K562 (cell line): ENCODE measurements around the gene VDR. TPM values are rescaled to one million over a fixed set of nuclear protein-coding genes. Genes with fewer than 3 reads are reported as not detected.
A peak's percentile ranks its signal among the peaks of the same experiment; 100 is the strongest.

Source experiments
- CEBPG ChIP-seq, 3 experiments: fragments of 200-800 bp in 1 of 3; sonication (Bioruptor generic) in 1 of 3; sonication (generic) in 1 of 3; formaldehyde crosslinking in 1 of 3; IDR thresholded peaks in 2 of 3; conservative IDR thresholded peaks in 1 of 3; 2 replicates each; pipeline versions ENCODE4 v1.6.1 to v1.8.0; 2016 to 2022; ENCODE audit warnings: missing compliant biosample characterization in 2 of 3, missing genetic modification characterization in 2 of 3, mild to moderate bottlenecking in 1 of 3, missing genetic modification reagents in 1 of 3
- CHCHD3 ChIP-seq: fragments of 250-450 bp; sonication (Bioruptor Pico); IDR thresholded peaks from 2 replicates; pipeline ENCODE4 v2.1.2; 2022; ENCODE audit warnings: mild to moderate bottlenecking
- KDM4B ChIP-seq, 2 experiments: fragments of 450-650 bp in 1 of 2; sonication (generic) in 1 of 2; IDR thresholded peaks; 2 replicates each; pipeline ENCODE4 v1.6.1; 2016 to 2017; ENCODE audit warnings: borderline replicate concordance in 2 of 2, antibody characterized with exemption in 1 of 2, low read depth in 1 of 2, mild to moderate bottlenecking in 1 of 2
- NFE2 ChIP-seq: IDR thresholded peaks from 2 replicates; pipeline ENCODE4 v1.6.1; 2014; ENCODE audit warnings: antibody characterized with exemption, low read depth
- PKNOX1 ChIP-seq: fragments of 450-650 bp; IDR thresholded peaks from 2 replicates; pipeline ENCODE4 v1.6.1; 2016
- RAD21 ChIP-seq, 2 experiments: fragments of 250-450 bp in 1 of 2; fragments of 450-650 bp in 1 of 2; sonication (Bioruptor Pico) in 1 of 2; formaldehyde crosslinking in 1 of 2; IDR thresholded peaks in 1 of 2; conservative IDR thresholded peaks in 1 of 2; 2 replicates each; pipeline versions ENCODE4 v1.4.0 to v1.8.0; 2020 to 2022; ENCODE audit warnings: mild to moderate bottlenecking in 2 of 2, moderate library complexity in 1 of 2
- RBM15 ChIP-seq: fragments of 200-400 bp; formaldehyde crosslinking; IDR thresholded peaks from 2 replicates; pipeline ENCODE4 v1.6.1; 2018; ENCODE audit warnings: mild to moderate bottlenecking, low read length, moderate library complexity; ENCODE audit not compliant: insufficient read depth
- RFX5 ChIP-seq: IDR thresholded peaks from 2 replicates; pipeline ENCODE4 v1.6.1; 2011; ENCODE audit warnings: low read depth, mild to moderate bottlenecking, improper control_type of control experiment, low read length
- polyA plus RNA-seq, 8 experiments: library from polyadenylated mRNA; depleted of rRNA in 4 of 8; stranded (reverse) in 5 of 8; unstranded in 3 of 8; fragments of >200 nt; fragmentation: Nextera tagmentation in 2 of 8; fragmentation: Illumina TruSeq in 1 of 8; extraction: Ambion mirVana in 2 of 8; extraction: Trizol in 1 of 8; gene quantifications; 2 replicates each; pipeline versions ENCODE4 v1.2.1 to v1.2.3, GENCODE V29; 2011 to 2014; ENCODE audit warnings: inconsistent platforms in 1 of 8, missing spikeins in 1 of 8
- total RNA-seq, 7 experiments: library from RNA; depleted of rRNA in 6 of 7; stranded (reverse); fragments of >200 nt in 6 of 7; fragmentation: Illumina TruSeq in 2 of 7; extraction: Trizol in 2 of 7; gene quantifications; 2 replicates each; pipeline versions ENCODE4 v1.2.1 to v1.2.3, GENCODE V29; 2011 to 2021; ENCODE audit warnings: low replicate concordance in 1 of 7
- TF ChIP-seq, protein P1 (sequence below): fragments of 450-650 bp; IDR thresholded peaks from 2 replicates; pipeline ENCODE4 v1.6.1; 2016; ENCODE audit warnings: mild to moderate bottlenecking, moderate library complexity

Gene VDR
- total and polyA plus RNA-seq, 9 of the 15 experiments (the other 6 are each of a cell fraction or from before 2014, with no cell fraction given), result 0.61 to 4.8 (median 2.0) TPM

DNA sequence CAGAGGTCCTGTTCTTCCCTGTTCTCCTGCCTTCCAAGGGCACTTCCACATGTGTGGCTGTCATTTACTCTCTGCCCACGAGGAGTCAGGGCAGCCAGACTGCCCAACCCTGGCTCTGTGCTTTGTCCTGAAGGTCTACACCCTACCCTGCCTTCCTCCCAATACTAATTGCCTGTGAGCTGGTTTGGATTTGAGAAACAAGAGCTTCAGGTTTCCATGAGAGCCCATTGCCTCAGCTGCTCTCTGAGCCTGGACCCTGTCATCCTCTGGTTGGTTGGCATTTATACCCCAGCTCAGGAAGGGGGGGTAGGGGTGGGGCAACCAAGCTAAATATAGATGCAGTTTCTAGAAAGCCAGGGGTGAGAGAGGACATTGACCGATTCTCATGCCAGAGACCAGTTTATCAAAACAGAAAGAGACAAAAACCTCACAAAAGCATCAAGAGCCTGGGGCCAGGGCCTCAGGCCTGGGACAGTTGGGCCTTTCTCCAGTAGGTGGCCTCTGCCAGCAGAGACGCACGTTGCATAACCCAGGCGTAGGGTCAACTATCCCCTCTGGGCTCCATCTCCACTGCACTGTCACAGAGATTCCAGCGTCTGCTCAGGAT, 34.5 kb downstream of the VDR start (continued):
- TF ChIP-seq, protein P1, sequence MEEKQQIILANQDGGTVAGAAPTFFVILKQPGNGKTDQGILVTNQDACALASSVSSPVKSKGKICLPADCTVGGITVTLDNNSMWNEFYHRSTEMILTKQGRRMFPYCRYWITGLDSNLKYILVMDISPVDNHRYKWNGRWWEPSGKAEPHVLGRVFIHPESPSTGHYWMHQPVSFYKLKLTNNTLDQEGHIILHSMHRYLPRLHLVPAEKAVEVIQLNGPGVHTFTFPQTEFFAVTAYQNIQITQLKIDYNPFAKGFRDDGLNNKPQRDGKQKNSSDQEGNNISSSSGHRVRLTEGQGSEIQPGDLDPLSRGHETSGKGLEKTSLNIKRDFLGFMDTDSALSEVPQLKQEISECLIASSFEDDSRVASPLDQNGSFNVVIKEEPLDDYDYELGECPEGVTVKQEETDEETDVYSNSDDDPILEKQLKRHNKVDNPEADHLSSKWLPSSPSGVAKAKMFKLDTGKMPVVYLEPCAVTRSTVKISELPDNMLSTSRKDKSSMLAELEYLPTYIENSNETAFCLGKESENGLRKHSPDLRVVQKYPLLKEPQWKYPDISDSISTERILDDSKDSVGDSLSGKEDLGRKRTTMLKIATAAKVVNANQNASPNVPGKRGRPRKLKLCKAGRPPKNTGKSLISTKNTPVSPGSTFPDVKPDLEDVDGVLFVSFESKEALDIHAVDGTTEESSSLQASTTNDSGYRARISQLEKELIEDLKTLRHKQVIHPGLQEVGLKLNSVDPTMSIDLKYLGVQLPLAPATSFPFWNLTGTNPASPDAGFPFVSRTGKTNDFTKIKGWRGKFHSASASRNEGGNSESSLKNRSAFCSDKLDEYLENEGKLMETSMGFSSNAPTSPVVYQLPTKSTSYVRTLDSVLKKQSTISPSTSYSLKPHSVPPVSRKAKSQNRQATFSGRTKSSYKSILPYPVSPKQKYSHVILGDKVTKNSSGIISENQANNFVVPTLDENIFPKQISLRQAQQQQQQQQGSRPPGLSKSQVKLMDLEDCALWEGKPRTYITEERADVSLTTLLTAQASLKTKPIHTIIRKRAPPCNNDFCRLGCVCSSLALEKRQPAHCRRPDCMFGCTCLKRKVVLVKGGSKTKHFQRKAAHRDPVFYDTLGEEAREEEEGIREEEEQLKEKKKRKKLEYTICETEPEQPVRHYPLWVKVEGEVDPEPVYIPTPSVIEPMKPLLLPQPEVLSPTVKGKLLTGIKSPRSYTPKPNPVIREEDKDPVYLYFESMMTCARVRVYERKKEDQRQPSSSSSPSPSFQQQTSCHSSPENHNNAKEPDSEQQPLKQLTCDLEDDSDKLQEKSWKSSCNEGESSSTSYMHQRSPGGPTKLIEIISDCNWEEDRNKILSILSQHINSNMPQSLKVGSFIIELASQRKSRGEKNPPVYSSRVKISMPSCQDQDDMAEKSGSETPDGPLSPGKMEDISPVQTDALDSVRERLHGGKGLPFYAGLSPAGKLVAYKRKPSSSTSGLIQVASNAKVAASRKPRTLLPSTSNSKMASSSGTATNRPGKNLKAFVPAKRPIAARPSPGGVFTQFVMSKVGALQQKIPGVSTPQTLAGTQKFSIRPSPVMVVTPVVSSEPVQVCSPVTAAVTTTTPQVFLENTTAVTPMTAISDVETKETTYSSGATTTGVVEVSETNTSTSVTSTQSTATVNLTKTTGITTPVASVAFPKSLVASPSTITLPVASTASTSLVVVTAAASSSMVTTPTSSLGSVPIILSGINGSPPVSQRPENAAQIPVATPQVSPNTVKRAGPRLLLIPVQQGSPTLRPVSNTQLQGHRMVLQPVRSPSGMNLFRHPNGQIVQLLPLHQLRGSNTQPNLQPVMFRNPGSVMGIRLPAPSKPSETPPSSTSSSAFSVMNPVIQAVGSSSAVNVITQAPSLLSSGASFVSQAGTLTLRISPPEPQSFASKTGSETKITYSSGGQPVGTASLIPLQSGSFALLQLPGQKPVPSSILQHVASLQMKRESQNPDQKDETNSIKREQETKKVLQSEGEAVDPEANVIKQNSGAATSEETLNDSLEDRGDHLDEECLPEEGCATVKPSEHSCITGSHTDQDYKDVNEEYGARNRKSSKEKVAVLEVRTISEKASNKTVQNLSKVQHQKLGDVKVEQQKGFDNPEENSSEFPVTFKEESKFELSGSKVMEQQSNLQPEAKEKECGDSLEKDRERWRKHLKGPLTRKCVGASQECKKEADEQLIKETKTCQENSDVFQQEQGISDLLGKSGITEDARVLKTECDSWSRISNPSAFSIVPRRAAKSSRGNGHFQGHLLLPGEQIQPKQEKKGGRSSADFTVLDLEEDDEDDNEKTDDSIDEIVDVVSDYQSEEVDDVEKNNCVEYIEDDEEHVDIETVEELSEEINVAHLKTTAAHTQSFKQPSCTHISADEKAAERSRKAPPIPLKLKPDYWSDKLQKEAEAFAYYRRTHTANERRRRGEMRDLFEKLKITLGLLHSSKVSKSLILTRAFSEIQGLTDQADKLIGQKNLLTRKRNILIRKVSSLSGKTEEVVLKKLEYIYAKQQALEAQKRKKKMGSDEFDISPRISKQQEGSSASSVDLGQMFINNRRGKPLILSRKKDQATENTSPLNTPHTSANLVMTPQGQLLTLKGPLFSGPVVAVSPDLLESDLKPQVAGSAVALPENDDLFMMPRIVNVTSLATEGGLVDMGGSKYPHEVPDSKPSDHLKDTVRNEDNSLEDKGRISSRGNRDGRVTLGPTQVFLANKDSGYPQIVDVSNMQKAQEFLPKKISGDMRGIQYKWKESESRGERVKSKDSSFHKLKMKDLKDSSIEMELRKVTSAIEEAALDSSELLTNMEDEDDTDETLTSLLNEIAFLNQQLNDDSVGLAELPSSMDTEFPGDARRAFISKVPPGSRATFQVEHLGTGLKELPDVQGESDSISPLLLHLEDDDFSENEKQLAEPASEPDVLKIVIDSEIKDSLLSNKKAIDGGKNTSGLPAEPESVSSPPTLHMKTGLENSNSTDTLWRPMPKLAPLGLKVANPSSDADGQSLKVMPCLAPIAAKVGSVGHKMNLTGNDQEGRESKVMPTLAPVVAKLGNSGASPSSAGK, result no peak
- TF ChIP-seq RBM15 (no peak), KDM4B (IDR thresholded peaks at IDR 0.05; ENCODE audit: borderline replicate concordance in 2 of 2, low read depth in 1 of 2) (no peak), NFE2 (no peak), RAD21 (CRISPR knock-in tag; conservative IDR thresholded peaks at IDR 0.05 in 1 of 2, IDR thresholded peaks at IDR 0.05 in 1 of 2) (peak in 1 of 2 experiments; percentile 43; a peak in 2 of 4 replicates), CHCHD3 (CRISPR knock-in tag) (no peak), PKNOX1 (no peak), RFX5 (no peak), CEBPG (CRISPR knock-in tag; IDR thresholded peaks at IDR 0.05) (no peak; the same call in 1 of the 2 replicates), CEBPG (tag; conservative IDR thresholded peaks at IDR 0.05 in 1 of 2, IDR thresholded peaks at IDR 0.05 in 1 of 2) (peak; percentile 69 to 72)
